Stimulated activated naive CD8-positive, alpha-beta T cell treated with anti-CD3 and anti-CD28 coated beads, Interleukin-15, Interleukin-2, amounts not matched to agents 100 U/mL and 50 U/mL, for 24 hours (primary cell): ENCODE results near the gene PKIB.
"Not testable (repeated sequence)": the region's sequence is repeated elsewhere in the genome, so short reads cannot be mapped to it uniquely, and the experiment has no call there.

ENCODE experiments used
- ATAC-seq: fragments of 150-1000 bp; cut with Tn5 transposase; one replicate; pipeline ENCODE4 v1.10.0; 2021
- DNase-seq: peaks from one replicate; pipeline ENCODE4 v3.0.0; 2021

The PKIB gene, protein sequence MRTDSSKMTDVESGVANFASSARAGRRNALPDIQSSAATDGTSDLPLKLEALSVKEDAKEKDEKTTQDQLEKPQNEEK

DNA sequence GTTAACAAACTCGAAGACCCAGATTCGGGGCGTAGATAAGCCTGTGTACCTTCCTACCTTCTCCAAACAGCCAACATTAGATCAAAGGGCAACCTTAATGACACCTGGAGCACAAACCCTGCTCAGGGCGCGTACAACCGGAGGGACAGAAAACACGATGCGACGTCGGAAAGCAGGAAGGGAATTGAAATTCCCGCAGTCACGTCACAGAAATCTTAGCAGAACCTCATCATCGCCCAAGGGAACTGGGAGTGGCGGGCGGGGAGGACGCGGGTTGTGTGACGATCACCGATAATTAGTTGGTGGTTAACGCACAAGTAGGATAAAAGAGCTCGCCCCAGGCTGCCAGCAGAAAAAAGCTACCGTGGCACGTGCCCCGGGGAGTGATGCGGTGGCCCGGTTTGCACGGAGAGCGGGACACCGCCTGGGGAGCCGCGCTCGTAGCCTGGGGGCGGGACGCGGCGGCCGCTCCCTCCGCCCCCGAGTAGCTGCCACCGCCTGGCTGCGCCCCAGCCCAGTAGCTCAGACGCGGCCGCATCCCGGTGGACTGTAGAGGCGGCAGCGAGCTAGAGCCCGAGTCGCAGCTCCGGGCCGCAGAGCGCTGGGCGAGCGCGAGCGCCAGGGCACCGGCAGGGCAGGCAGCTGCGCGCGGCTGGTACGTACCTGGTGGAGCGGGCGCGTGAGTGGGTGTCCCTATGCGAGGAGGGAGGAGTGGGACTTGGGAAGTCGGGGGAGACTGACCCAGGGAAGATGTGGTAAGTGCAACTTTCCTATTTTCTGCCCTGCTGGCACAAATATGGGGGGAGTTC, at the start of gene PKIB:
Gene PKIB, plus strand, starts transcription at position 525 of the 809 bp plus-strand sequence. CDS start 107,390 bp downstream, outside the sequence.
- ATAC-seq (peak; percentile 95), DNase-seq (peak; percentile 58)

DNA sequence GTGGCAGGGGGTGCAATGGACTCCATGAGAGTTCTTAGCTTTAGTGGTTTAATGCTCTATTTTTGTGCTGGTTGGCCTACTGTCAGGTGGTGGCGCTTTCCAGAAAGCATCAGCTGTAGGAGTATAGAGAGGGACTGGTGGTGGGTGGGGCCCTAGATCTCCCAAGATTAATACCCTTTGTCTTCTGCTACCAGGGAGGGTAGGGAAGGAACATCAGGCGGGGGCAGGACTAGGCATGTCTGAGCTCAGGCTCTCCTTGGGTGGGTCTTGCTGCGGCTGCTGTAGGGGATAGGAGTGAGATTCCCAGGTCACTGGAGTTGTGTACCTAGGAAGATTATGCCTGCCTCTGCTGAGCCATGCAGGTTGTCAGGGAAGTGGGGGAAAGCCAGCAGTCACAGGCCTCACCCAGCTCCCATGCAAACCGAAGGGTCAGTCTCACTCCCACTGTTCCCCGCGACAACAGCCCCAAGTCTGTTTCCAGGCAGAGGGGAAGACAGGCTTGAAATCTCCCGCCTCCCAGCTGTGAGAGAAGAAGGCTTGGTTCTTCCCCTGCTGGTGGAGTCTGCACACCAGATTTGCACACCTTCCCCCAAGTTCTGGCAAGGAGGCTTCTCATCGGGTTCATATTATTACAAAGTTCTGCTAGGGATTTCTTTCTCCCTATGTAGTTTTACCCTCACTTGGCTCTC, 46.7 kb upstream of the PKIB start:
- DNase-seq: no peak
- no peak for ATAC-seq

DNA sequence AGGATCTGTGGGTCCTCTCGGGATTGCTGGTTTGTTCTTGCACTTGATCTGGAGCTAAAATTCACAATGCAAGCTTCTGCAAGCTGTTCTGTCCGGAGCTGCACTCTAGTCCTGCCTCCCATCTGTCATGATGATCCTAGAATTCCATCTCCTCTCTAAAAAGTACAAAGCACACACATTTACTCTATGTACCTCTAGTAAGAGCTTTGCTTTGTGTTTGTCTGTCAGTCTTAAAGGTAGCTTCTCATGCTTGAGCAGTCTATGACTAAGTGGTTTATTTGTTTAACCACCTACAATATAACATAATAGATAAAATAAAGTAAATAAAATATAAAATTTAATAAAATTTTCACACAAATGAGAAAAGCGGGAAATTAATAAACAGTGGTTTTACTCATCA, 46.0 kb upstream of the PKIB start:
- no peak for ATAC-seq
- no peak for DNase-seq

DNA sequence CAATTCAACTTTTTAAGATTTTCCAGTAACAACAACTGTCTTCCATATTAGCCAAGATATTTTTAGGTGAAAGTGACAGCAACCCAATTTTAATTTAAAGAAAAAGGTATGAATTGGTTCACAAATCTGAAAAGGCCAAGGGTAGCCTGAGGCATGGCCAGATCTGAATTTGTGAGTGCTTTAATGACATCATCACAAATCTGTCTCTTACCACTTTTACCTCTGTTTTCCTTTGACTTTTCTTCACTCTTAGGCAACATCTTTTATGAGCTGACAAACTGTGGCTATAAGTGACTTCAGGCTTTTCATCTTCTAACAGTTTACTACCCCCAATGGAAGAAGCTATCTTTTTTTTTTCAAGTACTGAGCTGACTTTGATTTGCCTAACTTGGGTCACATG, 44.5 kb upstream of the PKIB start:
- no peak for DNase-seq
- no peak for ATAC-seq

DNA sequence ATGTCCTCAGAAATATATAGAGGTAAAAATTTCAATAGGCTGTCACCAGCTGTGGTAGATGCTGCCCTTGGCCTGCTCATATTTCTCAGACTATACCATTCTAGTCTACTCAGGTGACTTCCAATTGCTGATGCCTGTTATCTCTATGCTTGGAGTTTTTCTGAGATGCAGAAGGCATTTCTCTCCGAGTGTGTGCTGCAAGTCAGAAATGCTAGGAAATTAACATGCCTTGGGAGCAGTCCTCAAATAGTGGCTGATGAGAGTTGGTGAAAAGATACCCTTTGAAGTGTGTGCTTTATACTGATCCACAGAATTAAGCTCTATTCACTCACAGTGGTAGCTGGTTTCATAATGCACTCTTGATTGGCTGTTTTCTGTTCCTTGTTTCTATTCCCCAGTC, 43.2 kb upstream of the PKIB start:
- no peak for ATAC-seq
- DNase-seq: no peak

DNA sequence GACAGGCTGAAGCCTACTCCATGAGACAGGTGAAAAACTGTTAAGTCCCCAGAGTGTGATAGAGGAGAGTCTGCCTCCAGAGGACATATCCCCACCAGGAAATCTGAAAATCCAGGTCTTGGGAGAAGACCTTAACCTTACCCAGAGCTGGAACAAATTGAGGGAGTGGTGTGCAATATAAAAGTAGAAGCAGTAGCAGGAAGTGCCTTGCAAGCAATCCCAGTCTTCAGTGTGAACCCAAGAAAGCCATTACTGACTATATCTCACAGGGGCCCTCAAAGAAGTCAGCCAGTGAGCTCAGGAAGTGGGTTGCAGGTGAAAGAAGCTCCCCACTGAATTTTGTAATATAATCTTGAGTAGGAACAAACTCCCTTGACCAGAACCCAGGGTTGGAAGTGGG, 41.9 kb upstream of the PKIB start:
- ATAC-seq (no peak), DNase-seq (no peak)

DNA sequence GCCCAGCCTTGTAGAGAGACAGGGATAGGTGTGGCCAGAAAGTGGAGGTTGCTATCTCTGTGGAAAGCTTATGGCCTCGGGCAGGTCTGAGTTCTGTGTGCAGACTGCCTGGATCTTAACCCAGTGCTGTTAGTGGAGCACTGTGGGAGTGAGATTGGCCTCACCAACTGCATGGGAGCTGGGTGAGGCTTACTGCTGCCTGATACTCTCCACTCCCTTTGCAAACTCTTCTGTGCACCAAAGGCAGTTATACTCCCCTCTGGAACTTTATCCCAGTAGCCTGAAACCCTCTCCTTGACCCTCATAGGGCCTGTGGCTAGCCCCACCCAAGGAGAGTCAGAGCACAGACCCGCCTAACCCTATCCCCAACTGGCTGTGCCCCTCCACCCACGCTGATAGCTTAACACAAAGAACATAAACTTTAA, 41.4 kb upstream of the PKIB start:
- ATAC-seq (no peak), DNase-seq (no peak)

DNA sequence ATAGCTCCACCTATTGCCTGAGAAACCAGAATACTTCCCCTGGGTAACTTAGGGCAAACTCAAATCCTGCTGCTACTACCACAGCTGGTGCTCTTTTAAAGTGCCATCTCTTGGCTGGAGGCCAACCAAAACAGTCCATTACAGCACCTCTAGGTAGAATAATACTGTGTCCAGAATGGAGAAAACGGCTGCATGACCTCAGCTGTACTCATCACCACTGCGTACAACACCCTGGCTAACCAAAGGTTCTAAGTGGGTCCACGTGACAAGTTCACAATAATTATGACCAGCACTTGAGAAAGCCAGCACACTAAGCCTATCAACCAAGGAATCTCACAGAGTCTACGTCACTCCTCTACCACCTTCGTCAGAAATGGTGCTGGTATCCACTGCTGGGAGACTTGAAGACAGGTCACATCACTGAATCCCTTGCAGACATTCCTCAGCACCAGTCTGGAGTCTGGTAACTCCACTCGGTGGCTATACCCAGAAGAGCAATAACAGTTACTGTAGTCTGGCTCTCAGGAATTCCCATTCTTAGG, 40.9 kb upstream of the PKIB start:
- ATAC-seq: no peak
- no peak for DNase-seq

DNA sequence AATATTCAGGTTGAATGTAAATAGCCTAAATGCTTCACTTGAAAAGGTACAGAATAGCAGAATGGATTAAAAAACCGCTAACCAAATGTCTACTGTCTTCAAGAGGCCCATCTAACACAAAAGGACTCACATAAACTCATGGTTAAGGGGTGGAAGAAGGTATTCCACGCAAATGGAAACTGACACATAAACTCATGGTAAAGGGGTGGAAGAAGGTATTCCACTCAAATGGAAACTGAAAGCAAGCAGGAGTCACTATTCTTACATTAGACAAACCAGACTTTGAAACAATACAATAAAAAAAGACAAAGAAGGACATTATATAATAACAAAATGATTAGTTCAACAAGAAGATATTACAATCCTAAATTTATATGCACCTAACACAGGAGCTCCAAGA, 38.3 kb upstream of the PKIB start:
- DNase-seq (no peak), ATAC-seq (no peak)

DNA sequence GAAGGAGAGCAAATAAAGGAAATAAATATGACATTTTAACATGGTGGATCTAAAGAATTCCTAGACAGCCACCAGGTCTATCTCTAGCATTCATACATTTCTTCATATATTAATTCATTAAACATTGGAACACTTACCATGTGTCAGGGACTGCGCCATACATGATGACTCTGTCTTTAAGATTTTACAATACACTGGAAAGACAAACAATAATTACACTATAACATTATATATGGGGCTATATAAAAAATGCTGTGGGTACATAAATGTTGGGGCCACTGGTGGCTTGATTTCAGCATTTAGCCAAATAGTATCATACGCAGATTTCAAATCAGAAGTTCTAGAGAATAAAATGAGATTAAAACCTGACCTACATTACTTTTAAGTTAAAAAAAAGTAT, 33.3 kb upstream of the PKIB start:
- no peak for DNase-seq
- no peak for ATAC-seq

DNA sequence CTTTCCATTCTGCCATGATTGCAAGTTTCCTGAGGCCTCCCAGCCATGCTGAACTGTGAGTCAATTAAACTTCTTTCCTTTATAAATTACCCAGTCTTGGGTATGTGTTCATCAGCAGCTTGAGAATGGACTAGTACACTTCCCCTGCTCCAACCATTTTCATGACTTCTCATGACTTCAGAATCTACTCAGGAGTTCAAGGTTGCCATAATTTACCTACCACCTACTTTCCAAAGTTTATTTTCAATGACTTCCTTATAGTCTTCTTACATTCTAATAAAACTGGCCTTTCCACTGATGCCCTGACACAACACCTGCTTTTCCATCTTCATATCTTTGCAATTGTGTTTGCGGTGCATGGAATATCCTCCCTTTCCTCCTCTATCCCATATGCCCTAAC, 31.2 kb upstream of the PKIB start:
- DNase-seq (no peak), ATAC-seq (no peak)

DNA sequence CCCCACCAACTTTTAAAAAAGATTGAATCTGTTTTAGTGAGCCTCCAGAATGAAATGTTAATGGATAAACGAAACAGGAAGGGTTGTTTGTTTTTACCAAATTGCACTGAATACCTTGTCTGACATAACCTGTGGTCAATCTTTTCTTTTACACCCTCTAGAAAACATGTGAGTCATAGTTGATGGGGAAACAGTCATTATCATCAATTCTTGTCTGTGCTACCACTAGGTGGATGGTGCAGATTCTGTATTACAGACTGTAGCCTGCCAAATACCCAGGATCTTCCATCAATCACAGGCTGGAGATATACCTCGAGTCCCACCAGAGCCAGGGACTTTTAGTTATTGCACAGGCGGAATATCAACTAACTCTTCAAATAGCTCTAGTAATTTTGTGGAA, 29.5 kb upstream of the PKIB start:
- no peak for ATAC-seq

DNA sequence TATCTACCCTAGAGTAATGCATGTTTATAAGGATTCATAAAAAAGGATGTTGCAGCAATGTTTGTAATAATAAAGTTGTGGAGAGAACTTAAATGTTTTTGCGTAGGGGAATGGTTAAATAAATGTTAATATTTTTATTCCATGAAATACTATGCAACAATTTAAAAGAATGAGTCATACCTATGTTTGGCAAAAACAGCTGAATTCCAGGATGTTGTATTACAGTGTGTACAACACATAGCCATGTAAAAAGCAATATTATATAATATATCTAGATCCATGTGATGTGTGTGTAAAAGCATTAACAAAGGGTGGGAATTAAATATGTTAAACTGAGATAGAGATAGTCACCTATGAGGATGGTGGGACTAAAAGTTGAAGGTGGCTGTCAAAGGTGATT, 21.1 kb upstream of the PKIB start:
- no peak for ATAC-seq
- DNase-seq: no peak

More for the DNA sequence above, 29.5 kb upstream of the PKIB start:
- DNase-seq: no peak

DNA sequence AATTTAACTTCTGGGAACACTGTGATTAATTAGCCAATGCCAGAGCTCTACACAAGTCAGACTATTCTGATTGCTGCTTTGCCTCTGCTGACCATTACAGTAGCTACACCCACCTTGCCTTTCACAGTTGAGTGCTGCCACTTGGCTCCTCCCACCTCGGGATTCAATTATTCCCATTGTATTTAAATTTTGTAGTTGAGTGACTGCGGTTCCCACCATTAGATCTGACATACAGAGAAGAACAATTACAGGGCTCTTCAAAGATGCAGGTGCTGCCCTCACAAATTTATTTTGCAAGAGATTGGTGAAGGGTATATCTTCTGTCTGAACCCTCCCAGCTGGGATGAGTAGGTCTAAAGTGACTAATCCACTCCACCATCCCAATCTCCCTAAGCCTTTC, 11.9 kb upstream of the PKIB start:
- not testable (repeated sequence) for DNase-seq, ATAC-seq

DNA sequence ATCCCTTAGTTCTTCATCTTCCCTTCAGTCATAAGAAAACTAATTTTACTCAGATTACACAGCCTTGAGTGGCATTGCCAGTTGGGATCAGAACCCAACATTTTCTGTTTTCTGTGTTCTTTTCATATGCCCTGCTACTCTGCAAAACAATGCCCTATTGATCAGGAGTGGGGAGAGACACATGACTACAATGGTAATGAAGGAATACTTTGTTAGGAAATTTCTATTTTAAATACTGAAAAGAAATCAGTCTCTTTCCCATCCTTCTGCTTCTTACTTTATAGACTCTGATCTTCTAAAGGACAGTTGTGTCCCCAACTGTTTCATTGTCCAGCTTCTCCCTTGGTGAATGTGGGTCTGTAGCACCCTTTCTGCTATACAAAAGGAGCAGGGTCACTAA, 5.5 kb upstream of the PKIB start:
- DNase-seq (no peak), ATAC-seq (no peak)

DNA sequence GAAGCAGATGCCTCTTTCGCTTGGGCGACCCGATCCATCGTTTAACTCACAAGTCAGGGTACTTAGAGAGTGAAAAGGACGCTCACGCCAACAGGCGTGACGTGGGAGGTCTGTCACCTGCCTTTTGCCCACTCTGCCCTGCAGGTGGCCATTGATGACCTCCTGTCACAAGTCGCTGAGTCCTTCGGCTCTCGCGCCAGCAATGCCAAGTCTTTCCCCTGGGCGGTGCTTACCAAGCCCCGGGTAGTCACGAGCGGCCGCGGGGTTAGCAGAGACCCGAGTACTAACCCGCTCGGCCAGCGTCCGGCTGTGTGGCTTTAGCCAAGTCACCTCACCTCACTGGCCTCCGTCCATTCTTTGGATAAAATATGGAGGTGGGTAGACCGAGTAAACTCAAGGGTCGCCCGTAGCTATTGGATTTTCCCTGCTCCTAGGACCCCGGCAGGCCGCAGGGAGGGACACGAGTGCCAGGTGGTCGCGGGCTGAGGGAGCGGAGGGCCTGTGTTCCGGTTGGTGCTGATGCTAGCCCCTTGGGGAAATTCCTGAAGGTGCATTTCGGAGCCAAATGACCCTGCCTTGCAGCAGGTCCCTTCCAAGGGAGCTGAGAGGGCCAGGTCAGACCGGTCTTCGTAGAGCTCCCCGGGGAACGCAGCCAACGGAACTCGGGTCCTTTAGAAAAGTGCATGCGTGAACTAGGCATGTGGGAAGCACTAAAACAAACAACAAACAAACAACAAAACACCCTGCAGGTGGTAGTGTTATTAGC, 668 bp downstream of the PKIB start:
- peak; percentile 31 for DNase-seq
- peak; percentile 38 for ATAC-seq

DNA sequence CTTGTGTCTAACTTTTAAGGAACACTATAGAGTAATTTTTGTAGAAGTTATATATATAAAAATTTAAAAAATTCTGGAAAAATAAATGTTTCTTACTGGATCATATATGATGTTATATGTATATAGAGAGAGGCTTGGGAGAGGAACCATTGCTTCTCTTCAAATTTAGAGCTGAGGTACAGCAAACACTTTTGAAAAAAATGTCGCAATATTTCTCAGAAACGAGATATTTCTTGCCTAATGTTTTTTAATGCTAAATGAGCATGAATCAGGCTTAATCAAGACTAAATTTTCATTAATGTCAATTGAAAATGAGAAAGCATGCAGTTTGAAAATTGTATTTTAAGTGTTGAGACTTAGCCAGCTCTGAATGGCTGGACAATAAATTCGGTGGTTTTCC, 2.6 kb downstream of the PKIB start:
- DNase-seq (no peak), ATAC-seq (no peak)

DNA sequence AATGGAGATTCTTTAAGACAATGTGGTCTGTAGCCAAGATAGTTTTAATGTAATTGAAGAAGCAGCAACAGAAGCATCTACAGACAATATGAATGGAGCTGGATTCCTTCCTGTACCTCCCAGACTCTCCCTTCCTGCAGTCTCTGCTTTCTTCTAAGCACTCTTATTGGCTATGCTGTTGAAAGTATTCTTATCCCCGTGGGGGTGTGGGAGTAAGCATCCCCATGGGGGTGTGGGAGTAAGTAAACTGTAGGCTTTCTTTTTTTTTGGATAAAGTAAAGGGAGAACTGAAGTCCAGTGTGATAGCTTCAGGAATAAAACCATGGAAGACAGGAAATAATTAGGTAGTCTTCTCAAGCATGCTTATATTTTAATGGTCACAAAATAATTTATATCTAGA, 4.1 kb downstream of the PKIB start:
- no peak for DNase-seq
- ATAC-seq: no peak

DNA sequence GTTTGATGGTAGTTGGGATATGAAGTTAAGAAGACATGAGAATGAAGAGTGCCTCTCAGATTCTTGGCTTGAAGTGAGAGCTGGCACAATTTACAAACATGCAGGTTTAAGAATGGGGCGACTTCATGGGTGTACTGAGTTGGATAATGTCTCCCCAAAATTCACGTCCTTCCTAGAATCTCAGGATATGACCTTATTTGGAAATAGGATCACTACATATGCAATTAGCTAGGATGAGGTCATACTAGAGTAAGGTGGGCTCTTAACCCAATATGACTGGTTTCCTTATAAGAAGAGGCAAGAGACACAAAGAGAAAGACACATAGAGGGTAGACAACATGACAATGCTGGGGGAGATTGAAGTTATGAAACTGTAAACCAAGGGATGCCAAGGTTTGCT, 5.2 kb downstream of the PKIB start:
- no peak for ATAC-seq
- DNase-seq: no peak

DNA sequence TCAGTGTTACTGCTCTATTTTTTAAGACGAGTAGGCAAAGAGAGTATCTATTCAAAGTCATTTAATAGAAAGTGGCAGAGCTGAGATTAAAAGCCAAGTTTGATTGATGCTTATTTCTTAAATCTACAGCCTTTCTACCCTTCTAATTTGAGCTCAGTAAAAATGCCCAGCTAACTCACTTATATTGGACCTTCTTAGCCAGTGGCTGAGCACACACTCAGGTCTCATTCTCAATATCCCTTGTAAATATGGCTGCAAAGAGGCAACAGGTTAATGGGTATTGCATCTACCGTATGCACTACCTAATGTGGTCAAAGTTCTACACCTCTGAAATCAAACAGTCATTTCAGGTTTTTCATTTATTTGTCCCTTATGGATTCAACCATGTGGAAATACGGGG, 6.7 kb downstream of the PKIB start:
- DNase-seq: no peak
- ATAC-seq: no peak

DNA sequence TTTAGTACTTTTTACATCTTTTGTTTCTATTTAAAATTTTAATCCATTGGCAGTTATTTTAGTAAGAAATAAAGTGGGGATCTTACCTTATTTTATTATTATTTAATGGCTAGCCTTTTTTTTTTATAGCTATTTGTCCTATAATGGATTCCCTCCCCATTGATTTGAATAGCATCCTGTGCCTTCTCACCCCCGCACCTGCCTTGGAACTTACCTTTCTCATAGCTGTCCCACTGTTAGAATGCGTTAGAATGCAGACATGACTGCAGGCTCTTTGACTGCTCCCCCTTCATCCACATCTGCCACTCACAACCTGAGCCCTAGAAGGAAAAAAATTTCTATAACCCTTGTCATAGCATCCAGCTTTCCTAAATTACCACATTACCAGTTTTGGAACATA, 9.1 kb downstream of the PKIB start:
- DNase-seq (no peak), ATAC-seq (no peak)

DNA sequence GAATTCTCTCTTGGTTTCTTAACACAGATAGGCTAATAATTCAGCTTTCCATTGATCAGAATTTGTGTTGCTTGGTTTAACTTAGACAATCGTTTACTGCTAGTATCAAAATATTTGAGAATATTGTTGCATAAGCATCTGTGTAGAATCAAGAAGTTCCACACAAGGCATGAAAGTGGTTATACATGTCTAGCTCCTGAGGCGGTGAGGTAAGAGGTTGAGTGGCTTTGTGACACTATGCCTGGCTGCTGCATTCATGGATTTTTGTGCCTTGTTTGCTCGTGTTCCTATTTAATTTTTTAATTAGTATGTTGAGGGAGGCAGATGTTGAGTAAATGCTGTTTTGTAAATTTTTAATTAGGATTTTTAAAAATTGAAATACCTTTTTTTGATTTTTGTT, 10.2 kb downstream of the PKIB start:
- ATAC-seq (no peak), DNase-seq (no peak)

DNA sequence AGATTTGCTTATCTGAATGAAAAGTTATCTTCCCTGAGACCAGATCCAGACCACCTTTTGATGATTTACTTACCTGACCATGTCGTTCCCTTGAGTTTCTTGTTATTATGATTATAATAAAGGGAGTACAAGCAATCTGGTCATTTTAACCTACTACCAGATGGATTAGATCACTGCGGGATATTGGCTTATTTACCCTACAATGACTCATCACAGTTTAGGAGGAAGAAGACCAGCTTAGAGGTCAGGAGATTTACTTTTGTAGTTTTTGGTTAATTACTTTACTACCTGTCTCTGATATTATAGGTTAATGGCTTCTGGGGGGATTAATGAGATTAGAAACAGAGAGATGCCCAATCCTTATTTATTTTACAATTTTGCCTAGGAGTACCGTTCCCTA, 10.7 kb downstream of the PKIB start:
- ATAC-seq (no peak), DNase-seq (no peak)
